ENCODE data around the gene TBX4. TPM values are rescaled to one million over a fixed set of nuclear protein-coding genes. Genes with fewer than 3 reads are reported as not detected.

Gene TBX4
- total and polyA plus RNA-seq, 2 of the 13 experiments (the other 11 are each of a cell fraction or from before 2014, with no cell fraction given): 0.11 to 1.1 TPM

DNA sequence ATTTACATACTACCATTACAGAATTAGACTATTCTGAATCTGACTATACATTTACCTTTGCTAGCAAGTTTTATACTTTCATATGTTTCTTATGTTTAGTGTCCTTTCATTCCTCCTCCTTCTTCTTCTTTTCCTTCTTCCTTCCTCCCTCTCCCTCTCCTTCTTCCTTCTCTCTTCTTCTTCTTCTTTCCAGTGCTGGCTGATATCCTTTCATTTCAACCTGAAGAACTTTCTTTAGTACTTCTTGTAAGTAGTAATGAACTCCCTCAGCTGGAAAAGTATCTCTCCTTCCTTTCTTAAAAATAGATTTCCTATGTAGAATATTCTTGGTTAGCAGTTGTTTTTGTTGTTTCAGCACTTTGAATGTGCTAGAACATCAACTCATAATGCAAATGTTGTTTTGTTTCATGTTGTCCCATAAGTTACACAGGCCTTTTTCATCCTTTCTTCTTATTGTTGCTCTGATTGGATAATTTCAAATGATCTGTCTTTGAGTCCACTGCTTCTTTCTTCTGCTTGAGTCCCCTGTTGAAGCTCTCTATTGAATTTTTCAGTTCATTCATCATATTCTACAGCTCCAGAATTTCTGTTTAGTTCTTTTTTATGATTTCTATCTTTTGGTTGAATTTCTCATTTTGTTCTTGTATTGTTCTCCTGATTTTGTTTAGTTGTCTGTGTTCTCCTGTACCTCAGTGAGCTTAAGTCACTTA, 15.1 kb upstream of the TBX4 start:
- DNase-seq (ENCODE audit: low spot score) (no peak), ATAC-seq (no peak), FAIRE-seq (no peak)
- intact Hi-C loops (cut with micrococcal nuclease; ENCODE audit: unreplicated experiment) (no loop called here), in situ Hi-C loops (cut with HindIII; ENCODE audit: extremely low pct_ligation_motif_present, low pct_unique_long_range_greater_than_20kb) (no loop called here)
- CTCF ChIA-PET (ENCODE audit: low intra/inter-chr PET ratio, low total read pairs): no interaction called here
- Histone ChIP-seq H3K9ac (ENCODE audit: insufficient read depth, low read depth, low read length) (no peak overlapping the region), H4K20me1 (ENCODE audit: insufficient read depth, low read length) (no peaks in the 10 kb centered on the region), H3K79me2 (ENCODE audit: insufficient read depth, low read length) (no peaks in the 10 kb centered on the region), H2AFZ (ENCODE audit: low read length) (no peak overlapping the region), H3K27me3 (ENCODE audit: control insufficient read depth in 1 of 2, insufficient read depth in 2 of 2, low read length in 2 of 2) (no peaks in the 10 kb centered on the region), H3K4me2 (ENCODE audit: low read depth, low read length) (no peak overlapping the region), H3K4me3 (replicated peaks in 1 of 3; ENCODE audit: insufficient read depth in 1 of 3, low read depth in 2 of 3, low read length in 3 of 3) (no peak overlapping the region), H3K36me3 (replicated peaks in 1 of 2; ENCODE audit: control insufficient read depth in 1 of 2, insufficient read depth in 2 of 2, low read length in 2 of 2) (no peaks in the 10 kb centered on the region), H3K9me3 (ENCODE audit: low read length) (peaks cover 23% of the 10 kb centered on the region; the same call in 1 of the 2 replicates), H3K27ac (ENCODE audit: extremely low read length, insufficient read depth, low read length) (no peak overlapping the region), H3K4me1 (ENCODE audit: insufficient read depth, low read length) (peaks cover 5% of the 10 kb centered on the region)
- POLR2A ChIA-PET: no interaction called here
- TF ChIP-seq PLRG1 (conservative IDR thresholded peaks at IDR 0.05) (no peak), ZNF160 (CRISPR knock-in tag; IDR thresholded peaks at IDR 0.05) (peak; percentile 99), ZNF891 (CRISPR knock-in tag; IDR thresholded peaks at IDR 0.05) (no peak), MAFK (conservative IDR thresholded peaks at IDR 0.05 in 1 of 2, IDR thresholded peaks at IDR 0.05 in 1 of 2; ENCODE audit: low read length in 2 of 2) (peak in 1 of 2 experiments; percentile 24; a peak in 1 of 4 replicates), THAP11 (CRISPR knock-in tag; IDR thresholded peaks at IDR 0.05) (no peak)
- TF ChIP-seq, protein P1, sequence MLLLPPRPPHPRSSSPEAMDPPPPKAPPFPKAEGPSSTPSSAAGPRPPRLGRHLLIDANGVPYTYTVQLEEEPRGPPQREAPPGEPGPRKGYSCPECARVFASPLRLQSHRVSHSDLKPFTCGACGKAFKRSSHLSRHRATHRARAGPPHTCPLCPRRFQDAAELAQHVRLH (CRISPR knock-in tag; IDR thresholded peaks at IDR 0.05; ENCODE audit: borderline replicate concordance, low read depth): no peak
- TF ChIP-seq, protein P2, sequence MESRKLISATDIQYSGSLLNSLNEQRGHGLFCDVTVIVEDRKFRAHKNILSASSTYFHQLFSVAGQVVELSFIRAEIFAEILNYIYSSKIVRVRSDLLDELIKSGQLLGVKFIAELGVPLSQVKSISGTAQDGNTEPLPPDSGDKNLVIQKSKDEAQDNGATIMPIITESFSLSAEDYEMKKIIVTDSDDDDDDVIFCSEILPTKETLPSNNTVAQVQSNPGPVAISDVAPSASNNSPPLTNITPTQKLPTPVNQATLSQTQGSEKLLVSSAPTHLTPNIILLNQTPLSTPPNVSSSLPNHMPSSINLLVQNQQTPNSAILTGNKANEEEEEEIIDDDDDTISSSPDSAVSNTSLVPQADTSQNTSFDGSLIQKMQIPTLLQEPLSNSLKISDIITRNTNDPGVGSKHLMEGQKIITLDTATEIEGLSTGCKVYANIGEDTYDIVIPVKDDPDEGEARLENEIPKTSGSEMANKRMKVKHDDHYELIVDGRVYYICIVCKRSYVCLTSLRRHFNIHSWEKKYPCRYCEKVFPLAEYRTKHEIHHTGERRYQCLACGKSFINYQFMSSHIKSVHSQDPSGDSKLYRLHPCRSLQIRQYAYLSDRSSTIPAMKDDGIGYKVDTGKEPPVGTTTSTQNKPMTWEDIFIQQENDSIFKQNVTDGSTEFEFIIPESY (CRISPR knock-in tag; IDR thresholded peaks at IDR 0.05): no peak
- TF ChIP-seq, protein P3, sequence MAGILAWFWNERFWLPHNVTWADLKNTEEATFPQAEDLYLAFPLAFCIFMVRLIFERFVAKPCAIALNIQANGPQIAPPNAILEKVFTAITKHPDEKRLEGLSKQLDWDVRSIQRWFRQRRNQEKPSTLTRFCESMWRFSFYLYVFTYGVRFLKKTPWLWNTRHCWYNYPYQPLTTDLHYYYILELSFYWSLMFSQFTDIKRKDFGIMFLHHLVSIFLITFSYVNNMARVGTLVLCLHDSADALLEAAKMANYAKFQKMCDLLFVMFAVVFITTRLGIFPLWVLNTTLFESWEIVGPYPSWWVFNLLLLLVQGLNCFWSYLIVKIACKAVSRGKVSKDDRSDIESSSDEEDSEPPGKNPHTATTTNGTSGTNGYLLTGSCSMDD (CRISPR knock-in tag; IDR thresholded peaks at IDR 0.05): no peak
- BruUV-seq (replicated peaks): no TSS peak

All from HepG2 (cell line).